Activated B cell treated with CpG ODN at 0.5 μM for 24 hours (primary cell): ENCODE measurements around the gene TBC1D12. TPM values are rescaled to one million over a fixed set of nuclear protein-coding genes. Genes with fewer than 3 reads are reported as not detected.

Source experiments
- ATAC-seq: fragments of 200-7000 bp; cut with Tn5 transposase; one replicate; pipeline ENCODE4 v1.10.0; 2021; ENCODE audit warnings: low read depth, mild to moderate bottlenecking, moderate library complexity
- CTCF ChIA-PET: fragments of 350-600 bp; sonication (Branson Sonifier 250); formaldehyde crosslinking; loops from one replicate; lab custom pipeline; 2021; ENCODE audit warnings: antibody characterized with exemption; lab: Charles Lee
- POLR2A ChIA-PET: fragments of 350-600 bp; sonication (Branson Sonifier 250); formaldehyde crosslinking; loops from one replicate; lab custom pipeline; 2021; ENCODE audit warnings: antibody characterized with exemption; lab: Charles Lee
- DNase-seq: peaks from one replicate; pipeline ENCODE4 v3.0.0; 2022
- H3K27ac Mint-ChIP-seq: one replicate; pipeline ENCODE4 v1.8.0; 2020; ENCODE audit warnings: mixed read lengths
- H3K27me3 Mint-ChIP-seq: one replicate; pipeline ENCODE4 v1.8.0; 2021; ENCODE audit warnings: mixed read lengths
- H3K36me3 Mint-ChIP-seq: one replicate; pipeline ENCODE4 v1.8.0; 2021; ENCODE audit warnings: low read depth, mixed read lengths
- H3K4me1 Mint-ChIP-seq: one replicate; pipeline ENCODE4 v1.8.0; 2021; ENCODE audit warnings: mixed read lengths
- H3K4me3 Mint-ChIP-seq: one replicate; pipeline ENCODE4 v1.8.0; 2020; ENCODE audit warnings: mild to moderate bottlenecking, mixed read lengths
- H3K9me3 Mint-ChIP-seq: one replicate; pipeline ENCODE4 v1.8.0; 2020; ENCODE audit warnings: mixed read lengths
- intact Hi-C: fragments of 100-400 bp; cut with micrococcal nuclease; formaldehyde crosslinking; loops from one replicate; pipeline ENCODE4 v1.15.1; 2024
- total RNA-seq: library from RNA; stranded (reverse); gene quantifications from 2 replicates; pipeline ENCODE4 v1.2.3, GENCODE V29; 2022
- TF ChIP-seq, protein P1 (sequence below): fragments of 200-600 bp; IDR thresholded peaks from one replicate; pipeline ENCODE4 v1.8.0; 2022; ENCODE audit warnings: antibody characterized with exemption, mild to moderate bottlenecking

The TBC1D12 gene
- total RNA-seq, 1 donor from 2014 or later, result 6.1 TPM

DNA sequence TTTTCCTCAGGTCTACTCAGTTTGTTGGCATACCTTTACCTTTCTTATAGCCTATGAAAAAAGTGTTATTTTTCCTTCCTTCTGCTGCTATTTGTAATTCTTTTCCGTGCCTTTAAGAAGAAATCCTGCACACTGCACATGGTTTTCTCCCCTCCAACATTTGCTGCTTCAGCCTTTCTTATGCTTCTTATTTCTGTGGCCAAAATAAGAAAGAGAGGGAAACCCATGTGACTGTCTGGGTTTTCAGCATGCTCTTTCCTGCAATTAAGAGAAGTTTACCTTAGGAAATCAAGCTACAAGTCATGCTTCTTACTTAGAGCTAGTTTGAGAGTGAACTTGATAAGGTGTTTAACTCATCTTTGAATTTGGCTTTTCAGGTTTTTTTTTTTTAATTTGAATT is 11.0 kb downstream of the TBC1D12 start:
- intact Hi-C loops, result no loop called here
- no peak overlapping the region for H3K4me3 Mint-ChIP-seq
- ChIA-PET CTCF (no interaction called here), POLR2A (no interaction called here)
- TF ChIP-seq, protein P1, sequence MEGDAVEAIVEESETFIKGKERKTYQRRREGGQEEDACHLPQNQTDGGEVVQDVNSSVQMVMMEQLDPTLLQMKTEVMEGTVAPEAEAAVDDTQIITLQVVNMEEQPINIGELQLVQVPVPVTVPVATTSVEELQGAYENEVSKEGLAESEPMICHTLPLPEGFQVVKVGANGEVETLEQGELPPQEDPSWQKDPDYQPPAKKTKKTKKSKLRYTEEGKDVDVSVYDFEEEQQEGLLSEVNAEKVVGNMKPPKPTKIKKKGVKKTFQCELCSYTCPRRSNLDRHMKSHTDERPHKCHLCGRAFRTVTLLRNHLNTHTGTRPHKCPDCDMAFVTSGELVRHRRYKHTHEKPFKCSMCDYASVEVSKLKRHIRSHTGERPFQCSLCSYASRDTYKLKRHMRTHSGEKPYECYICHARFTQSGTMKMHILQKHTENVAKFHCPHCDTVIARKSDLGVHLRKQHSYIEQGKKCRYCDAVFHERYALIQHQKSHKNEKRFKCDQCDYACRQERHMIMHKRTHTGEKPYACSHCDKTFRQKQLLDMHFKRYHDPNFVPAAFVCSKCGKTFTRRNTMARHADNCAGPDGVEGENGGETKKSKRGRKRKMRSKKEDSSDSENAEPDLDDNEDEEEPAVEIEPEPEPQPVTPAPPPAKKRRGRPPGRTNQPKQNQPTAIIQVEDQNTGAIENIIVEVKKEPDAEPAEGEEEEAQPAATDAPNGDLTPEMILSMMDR, result no peak
- H3K27ac Mint-ChIP-seq, result no peak overlapping the region
- peaks cover 7% of the 10 kb centered on the region for H3K4me1 Mint-ChIP-seq
- ATAC-seq, result no peak
- DNase-seq, result no peak
- no peaks in the 10 kb centered on the region for H3K9me3 Mint-ChIP-seq
- H3K36me3 Mint-ChIP-seq, result no peaks in the 10 kb centered on the region
- H3K27me3 Mint-ChIP-seq, result no peaks in the 10 kb centered on the region

DNA sequence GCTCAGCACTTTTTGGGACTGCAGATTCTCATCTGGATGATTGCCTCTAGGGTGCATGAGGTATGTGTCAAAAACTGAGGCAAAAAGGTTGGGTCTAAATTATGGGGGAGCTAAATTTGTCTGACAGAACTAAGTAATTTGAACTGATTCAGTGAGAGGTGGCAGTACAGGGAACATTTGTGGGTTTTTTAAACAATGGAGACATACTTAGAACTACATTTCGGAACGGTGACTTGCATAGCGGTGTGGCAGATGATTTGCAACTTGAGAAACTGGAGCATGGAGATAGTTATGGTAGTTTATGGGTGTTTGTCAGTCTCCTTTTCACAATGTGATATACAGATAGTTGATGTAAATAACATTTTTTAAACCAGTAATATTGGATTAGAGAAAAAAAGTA is 14.6 kb downstream of the TBC1D12 start:
- ATAC-seq (no peak), DNase-seq (no peak)
- Mint-ChIP-seq H3K4me3 (no peak overlapping the region), H3K27me3 (no peaks in the 10 kb centered on the region), H3K36me3 (no peaks in the 10 kb centered on the region), H3K9me3 (no peaks in the 10 kb centered on the region), H3K4me1 (peaks cover 20% of the 10 kb centered on the region), H3K27ac (no peak overlapping the region)
- intact Hi-C loops, result no loop called here
- TF ChIP-seq, protein P1, result no peak
- CTCF ChIA-PET, result interaction anchor here (0.7 kb wide), 1 partner anchor 14 kb away, joined by 3 read pairs; no protein-coding TSS in a partner anchor
- POLR2A ChIA-PET, result no interaction called here

DNA sequence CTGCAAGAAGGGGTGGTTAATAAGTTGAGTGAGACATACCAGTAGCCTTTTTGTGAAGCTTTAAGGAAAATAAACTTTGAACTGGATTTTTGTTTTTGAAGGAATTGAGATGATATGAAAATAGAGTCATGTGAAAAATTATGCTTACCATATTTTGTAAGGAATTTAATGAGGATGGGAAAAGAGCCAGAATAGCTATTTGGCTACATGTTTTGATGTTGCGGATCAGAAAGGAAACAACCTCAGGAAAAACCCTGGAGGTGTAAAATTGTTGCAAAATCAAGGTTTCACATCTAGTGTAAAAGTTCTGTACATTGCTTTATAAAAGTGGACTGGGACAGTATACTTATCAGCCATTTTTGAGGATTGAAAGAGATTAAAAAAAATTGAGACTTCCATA is 15.0 kb downstream of the TBC1D12 start:
- DNase-seq (no peak), ATAC-seq (no peak)
- H3K4me3 Mint-ChIP-seq, result no peak overlapping the region
- CTCF ChIA-PET, result interaction anchor here (0.7 kb wide), 1 partner anchor 14 kb away, joined by 3 read pairs; no protein-coding TSS in a partner anchor
- H3K4me1 Mint-ChIP-seq, result peaks cover 20% of the 10 kb centered on the region
- no peaks in the 10 kb centered on the region for H3K9me3 Mint-ChIP-seq
- no peak overlapping the region for H3K27ac Mint-ChIP-seq
- H3K27me3 Mint-ChIP-seq, result no peaks in the 10 kb centered on the region
- TF ChIP-seq, protein P1, result no peak
- POLR2A ChIA-PET, result no interaction called here
- intact Hi-C loops, result no loop called here
- no peaks in the 10 kb centered on the region for H3K36me3 Mint-ChIP-seq

DNA sequence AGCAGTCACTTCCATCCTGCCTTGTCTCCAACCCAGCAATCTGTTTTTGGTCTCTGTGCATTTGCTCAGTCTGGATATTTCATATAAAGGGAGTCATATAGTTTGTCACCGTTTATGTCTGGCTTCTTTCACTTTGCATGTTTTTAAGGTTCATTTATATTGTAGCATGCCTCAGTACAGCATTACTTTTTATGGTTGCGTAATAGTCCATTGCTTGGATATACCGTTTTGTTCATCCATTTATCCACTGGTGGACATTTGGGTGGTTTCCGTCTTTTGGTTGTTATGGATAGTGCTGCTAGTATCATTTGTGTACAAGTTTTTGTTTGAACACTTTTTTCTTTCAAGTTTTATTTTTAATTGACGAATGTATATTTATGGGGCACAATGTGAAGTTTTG is 18.2 kb downstream of the TBC1D12 start:
- POLR2A ChIA-PET, result no interaction called here
- intact Hi-C loops, result no loop called here
- Mint-ChIP-seq H3K9me3 (peaks cover 6% of the 10 kb centered on the region), H3K36me3 (peaks cover 5% of the 10 kb centered on the region), H3K27me3 (no peaks in the 10 kb centered on the region), H3K4me3 (no peak overlapping the region), H3K4me1 (peaks cover 20% of the 10 kb centered on the region), H3K27ac (no peak overlapping the region)
- no peak for ATAC-seq
- TF ChIP-seq, protein P1, result no peak
- DNase-seq, result no peak
- CTCF ChIA-PET, result no interaction called here

DNA sequence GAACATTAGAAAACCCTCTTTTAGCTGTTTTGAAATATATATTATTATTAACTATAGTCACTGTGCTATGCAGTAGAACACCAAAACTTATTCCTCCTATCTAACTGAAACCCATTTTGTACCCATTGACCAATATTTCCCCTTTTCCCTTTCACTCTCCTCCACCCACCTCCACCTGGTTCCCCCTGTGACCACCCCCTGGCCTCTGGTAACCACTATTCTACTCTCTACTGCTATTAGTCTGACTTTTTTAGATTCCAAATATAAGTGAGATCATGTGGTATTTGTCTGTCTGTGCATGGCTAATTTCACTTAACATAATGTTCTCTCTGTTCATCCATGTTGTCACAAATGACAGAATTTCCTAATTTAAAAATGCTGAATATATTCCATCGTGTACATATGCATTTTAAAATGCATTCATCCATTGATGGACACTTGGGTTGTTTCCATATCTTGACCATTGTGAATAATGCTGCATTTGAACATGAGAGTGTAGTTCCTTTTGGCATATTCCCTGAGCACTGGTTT is 18.7 kb downstream of the TBC1D12 start:
- Mint-ChIP-seq H3K36me3 (peaks cover 5% of the 10 kb centered on the region), H3K9me3 (peaks cover 8% of the 10 kb centered on the region), H3K27me3 (no peaks in the 10 kb centered on the region), H3K27ac (no peak overlapping the region), H3K4me1 (peaks cover 18% of the 10 kb centered on the region), H3K4me3 (no peak overlapping the region)
- DNase-seq (no peak), ATAC-seq (no peak)
- intact Hi-C loops, result no loop called here
- TF ChIP-seq, protein P1, result no peak
- ChIA-PET POLR2A (no interaction called here), CTCF (no interaction called here)
